T1000 (cell line): Measurements from ENCODE around the gene YDJC.
"Not testable (repeated sequence)": the region's sequence is repeated elsewhere in the genome, so short reads cannot be mapped to it uniquely, and the experiment has no call there.

Experiments
- DNase-seq: peaks from one replicate; lab custom pipeline; 2025; ENCODE audit warnings: mixed read lengths; lab: John Stamatoyannopoulos, UW

Gene YDJC

DNA sequence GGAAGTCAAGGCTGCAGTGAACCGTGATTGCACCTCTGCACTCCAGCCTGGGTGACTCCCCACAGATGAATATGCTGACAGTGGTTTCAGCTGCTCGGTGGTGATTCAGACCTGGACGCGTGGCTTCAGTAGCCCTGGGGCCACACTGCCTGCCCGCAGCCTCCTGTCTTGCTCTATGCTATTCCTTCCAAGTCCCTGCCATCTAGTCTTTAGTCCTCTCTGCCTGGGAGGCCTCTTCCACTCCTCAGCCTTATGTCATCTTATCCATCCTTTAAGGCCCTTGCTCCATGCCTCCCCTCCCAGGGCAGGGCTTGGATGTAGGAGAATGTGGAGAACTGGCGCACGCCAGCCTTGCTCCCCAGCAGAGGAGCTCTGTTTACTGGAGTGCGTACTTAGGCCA is 23.0 kb downstream of the YDJC start:
- no peak for DNase-seq

DNA sequence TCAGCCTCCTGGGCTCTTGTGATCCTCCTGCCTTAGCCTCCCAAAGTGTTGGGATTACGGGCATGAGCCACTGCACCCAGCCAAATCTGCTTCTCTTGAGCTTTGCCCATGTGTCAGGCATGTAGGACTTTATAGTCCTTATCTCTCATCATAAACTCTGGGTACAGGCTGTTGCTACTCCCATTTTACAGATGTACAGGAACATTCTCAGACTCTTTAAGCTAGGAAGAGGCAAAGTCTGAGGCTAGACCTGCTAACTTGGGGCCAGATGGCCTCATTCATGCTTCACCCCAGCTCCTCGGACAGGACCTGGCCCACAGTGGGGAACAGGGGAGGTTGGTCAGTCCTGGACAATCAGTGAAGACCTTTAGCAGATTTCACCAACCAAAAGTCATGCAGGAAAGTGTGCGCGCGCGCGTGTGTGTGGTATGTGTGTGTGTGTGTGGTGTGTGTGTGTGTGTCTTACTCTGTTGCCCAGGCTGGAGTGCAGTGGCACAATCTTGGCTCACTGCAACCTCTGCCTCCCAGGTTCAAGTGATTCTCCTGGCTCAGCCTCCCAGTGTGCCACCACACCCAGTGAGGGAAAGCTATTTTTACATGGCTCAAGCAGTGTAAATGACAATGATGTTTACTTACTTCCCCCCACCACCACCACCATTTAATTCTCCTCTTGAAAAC is 23.8 kb downstream of the YDJC start:
- no peak for DNase-seq

DNA sequence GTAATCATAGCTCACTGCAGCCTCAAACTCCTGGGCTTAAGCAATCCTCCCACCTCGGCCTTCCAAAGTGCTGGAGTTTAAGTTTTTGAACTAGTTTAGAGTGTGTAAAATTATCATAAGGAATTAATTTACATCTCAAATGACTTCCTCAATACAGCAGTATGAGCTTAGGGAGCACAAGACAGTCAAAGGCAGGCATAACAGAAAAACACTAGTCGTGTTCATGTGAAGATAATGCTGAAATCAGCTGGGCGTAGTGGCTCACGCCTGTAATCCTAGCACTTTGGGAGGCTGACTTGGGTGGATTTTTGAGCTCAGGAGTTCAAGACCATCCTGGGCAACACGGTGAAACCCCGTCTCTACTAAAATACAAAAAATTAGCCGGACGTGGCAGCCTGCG is 25.8 kb downstream of the YDJC start:
- DNase-seq = no peak

DNA sequence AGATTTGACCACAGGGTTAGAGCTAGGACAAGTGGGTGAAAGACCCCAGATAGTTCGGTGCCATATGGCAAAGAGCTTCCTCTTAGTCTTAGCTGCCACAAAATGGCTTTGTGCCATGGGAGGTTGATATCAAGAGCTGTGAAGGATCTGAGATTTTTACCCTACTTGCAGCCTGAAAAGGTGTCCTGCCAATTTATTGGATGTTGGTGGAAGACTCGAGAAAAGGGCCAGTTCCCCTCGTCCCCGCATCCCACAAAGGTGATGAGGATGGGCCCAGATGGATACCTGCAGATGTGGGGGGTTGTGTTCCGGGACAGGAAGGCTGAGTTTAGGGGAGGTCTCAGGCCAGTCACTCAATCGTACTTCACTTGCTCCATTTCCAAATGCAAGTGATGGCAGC is 27.2 kb downstream of the YDJC start:
- DNase-seq = no peak

DNA sequence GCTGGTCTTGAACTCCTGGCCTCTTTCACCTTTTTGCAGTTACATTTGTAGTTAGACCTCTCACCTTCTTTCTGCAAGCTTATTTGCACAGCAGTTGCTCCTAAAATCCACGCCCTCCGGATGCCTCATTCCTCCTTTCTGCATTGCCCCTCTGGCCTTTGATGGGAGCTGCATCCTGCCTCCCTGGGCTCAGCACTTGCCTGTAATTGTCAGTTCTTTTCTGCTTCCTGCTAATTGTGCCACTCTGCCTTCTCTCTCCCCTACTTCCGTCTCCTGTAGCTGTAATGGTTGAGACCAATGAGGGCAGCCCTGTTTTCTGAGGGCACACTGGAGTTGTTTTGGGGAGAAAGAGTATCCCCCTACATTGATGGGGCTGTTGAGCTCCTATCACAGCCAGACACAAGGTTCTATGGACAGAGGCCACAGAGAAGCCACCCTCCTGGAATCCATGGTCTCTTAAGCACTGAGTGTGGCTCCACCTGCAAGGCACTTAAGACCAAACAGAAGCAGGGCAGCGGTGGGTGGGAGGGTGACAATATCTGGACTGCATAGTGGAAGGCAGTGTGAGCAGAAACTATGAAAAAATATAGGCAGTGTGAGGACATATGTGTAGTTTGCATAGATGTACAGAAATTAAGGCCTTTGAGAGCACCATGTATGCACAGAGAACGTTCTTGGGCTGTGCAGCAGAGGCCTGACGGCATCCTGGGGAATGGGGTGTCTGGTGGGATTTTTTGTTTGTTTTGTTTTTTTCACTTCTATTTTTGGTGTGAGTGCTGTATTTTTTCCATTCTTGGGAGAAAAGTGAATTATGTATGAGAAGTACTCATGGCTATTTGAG is 30.5 kb downstream of the YDJC start:
- DNase-seq = no peak

DNA sequence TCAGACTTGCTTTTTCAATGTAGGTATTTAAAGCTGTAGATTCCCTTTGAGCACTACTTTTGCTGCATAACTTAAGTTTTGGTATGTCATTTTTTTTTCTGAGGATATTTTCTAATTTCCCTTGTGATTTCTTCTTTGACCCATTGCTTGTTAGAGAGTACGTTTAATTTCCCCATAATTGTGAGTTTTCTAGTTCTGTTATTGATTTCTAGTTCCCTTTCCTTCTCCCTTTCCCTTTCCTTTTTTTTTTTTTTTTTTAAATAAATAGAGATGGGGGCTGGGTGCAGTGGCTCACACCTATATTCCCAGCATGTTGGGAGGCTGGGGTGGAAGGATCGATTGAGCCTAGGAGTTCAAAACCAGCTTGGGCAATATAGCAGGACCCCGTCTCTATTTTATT is 31.5 kb downstream of the YDJC start:
- DNase-seq = no peak

DNA sequence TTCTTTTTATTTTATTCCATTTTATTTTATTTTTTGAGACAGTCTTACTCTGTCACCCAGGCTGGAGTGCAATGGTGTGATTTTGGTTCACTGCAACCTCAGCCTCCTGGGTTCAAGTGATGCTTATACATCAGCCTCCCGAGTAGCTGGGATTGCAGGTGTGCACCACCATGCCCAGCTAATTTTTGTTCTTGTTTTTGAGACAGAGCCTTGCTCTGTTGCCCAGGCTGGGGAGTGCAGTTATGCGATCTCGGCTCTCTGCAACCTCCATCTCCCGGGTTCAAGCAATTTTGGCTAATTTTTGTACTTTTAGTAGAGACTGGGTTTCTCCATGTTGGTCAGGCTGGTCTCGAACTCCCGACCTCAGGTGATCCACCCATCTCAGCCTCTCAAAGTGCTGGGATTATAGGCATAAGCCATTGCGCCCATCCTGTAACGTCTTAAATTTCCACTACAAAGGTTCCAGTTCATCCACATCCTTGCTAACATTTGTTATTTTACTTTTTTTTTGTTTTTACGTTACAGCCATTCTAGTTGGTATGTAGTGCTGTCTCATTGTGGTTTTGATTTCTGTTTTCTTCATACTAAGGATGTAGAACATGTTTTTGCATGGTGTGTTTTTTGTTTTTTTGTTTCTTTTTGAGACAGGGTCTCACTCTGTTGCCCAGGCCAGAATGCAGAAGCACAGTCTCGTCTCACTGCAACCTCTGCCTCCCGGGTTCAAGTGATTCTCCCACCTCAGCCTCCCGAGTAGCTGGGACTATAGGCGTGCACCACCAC is 33.3 kb downstream of the YDJC start:
- not testable (repeated sequence) for DNase-seq

DNA sequence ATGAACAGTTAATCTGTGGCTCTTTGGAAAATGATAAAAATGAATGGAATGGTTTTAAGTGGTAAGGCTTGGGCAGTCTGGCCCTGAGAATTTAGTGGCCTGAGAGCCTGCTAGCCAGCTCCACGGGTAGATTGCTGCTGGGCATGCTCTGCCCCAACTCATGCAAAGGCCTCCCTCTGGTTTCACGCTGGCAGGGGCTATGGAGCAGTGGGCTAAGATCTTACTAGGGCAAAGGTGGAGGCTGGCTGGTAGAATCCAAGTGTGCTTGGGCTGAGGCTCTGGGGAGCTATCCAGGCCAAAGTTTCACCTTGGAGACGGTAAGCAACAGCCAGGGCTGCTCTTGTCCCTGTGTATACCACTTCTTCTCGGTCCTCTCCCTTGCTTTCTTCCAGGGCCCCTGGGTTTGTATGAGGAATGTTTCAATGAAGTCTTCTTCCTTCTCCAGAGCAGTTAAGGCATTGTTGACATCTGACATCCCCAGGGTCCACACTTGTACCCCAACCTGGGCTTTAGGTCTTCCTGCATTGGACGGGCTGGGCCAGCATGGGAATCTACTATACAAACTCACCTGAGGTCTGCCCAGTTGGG is 34.9 kb downstream of the YDJC start:
- no peak for DNase-seq

DNA sequence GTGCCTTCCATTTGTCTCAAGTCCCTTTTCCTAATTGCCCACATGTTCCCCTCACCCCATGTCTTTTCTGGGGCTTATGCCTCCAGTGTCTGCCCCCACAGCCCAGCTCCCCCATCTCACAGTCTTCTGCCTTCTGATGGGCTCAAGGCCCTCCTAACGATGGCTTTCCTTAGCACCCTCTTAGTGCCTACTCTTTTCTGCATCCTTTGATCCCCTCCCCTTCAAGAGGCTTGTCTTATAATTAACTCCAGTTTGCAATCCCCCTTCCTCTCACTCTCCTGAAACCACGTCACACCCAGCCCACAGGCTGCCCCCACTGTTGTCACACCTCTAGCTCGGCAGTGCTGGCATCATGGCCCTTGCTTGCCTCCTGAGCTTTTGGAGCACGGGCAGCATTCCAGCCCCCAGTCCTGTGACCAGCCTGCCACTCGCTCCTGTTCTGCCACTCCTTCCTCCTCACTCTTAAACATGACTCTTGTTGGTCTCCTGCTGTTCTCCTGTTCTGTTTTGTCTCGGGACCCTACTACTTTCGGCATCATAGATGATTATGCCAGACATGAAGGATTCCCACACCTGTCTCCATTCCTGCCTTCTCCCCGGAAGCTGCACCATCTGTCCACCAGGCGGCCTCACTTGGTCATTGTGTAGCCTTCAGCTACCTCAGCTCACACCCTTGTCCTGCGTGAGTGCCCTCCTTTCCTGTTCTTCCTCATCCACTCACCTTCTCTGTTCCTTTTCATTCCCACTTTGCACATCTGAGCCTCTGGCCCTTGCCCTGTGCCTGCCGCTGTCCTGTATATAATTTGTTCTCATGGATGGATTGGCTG is 36.2 kb downstream of the YDJC start:
- no peak for DNase-seq

DNA sequence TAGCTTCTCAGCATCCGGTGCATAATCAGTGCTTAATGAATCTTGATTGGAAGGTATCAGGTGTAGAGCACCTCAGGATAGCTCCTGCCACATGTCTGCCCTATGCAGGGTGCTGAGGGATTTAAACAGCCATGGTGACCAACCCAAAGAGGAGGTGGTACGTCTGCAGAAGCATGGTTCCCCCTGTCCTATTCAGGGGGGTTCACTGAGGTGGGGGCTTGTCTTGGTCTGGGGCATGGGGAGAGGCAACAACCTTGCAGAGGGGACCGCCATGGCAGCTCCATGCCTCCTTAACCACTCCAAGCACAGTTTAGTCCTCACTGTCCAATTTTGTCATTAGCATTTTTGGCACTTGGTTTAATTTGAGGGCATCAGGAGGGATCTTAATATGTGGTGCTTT is 37.4 kb downstream of the YDJC start:
- DNase-seq = no peak

DNA sequence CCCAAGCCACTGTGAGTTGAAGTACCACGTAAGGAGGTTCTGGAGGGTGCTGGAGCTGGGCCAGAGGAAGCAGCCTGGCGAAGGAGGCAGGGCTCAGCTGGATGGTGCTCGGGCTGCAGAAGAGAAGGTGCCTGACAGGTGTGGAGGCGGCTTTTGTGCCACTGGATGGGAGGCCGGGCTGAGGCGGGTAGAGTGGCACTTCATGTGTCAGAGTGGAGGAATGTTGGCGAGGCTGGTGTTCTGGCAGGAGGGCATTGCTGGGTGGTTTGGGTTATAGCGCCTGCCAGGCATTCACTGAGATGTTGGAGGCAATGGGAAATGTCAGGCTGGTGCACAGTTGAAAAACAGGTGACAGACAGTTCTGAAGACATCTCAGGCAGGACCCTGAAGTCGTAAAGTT is 38.1 kb downstream of the YDJC start:
- no peak for DNase-seq

DNA sequence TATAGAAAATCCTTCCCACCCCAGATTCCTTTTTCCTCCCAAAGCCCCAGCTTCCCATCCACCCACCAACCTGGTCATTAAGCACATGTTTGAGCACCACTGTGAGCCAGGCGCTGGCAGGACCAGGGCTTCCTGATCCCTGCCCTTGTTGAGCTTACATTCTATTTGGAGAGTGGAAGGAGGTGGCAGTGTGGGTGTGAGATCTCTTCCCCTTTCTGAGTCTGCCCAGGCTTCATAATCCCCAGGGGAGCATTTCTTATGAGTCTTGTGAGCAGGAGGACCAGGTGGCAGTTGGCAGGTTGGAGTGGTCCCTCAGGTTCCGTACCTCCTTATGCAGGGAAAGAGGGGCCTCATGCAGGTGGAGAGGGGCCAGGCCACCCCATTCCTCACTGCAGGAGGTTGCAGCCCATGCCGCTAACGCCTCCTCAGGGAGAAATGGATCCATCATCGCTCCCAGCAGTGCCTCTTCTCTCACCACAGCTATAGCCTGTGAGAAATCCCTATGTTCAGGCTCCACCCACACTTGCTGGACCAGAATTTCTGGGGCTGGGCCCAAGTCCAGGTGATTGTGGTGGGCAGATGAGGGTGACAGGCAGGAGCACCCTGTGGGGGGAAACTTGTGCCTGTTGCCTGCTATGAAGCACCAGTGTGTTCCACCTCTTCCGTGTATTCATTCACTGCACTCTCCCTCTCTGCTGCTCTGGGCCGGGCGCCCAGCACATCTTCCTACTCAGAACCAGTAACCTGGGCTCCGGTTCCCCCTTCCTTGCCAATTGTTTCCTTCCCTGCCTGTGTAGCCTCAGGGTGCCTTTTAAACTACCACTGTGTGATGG is 38.8 kb downstream of the YDJC start:
- no peak for DNase-seq

DNA sequence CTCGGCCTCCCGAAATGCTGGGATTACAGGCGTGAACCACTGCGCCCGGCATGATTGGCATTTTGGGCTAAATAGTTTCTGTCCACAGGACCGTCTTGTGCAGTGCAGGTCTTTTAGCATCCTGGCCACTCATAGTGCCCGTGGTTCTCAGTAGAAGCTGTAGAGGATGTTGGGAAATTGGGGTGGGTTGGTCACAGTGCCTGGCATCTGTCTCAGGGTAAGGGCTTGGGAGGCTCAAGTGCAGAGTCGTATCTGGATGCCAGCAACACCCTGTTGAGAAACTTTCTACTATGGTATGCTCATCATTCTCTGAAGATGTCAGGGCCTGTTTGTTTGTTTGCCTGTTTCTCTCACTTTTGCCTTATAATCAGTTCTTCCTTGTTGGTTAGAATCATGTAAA is 40.4 kb downstream of the YDJC start:
- DNase-seq = no peak

DNA sequence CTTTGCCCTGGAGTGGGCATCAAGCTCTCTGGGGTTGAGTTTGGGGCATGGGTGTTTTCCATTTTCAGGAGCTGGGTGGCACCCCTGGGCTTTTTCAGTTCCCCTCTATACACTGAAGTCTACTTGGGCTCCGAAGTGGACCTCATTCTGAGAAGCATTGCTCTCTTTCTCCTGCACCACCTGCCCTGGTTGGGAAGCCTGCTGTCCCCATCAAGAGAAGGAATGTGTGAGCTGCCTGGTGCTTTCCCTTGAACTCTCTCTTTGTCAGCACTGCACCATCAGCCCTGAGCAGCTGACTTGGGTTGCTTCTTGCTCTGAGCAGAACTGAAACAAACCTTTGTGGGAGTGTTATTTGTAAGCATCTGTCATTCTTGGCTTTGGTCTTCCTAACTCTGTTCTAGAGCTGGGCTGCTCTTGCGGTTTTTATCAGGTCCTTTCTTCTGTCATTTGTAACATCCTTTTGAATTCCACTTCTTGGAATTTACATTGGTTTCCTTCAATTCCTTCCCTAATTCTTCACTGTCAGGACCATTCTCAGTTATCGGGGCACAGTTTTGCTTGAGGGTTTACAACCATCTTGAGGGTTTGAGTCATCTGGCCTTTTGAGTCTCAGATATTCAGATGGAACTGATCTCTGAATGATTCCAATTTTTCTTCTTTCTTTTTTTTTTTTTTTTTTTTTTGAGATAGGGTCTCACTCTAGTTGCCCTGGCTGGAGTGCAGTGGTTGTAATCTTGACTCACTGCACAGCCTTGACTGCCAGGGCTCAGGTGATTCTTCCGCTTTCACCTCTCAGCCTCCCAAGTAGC is 41.8 kb downstream of the YDJC start:
- DNase-seq = no peak

DNA sequence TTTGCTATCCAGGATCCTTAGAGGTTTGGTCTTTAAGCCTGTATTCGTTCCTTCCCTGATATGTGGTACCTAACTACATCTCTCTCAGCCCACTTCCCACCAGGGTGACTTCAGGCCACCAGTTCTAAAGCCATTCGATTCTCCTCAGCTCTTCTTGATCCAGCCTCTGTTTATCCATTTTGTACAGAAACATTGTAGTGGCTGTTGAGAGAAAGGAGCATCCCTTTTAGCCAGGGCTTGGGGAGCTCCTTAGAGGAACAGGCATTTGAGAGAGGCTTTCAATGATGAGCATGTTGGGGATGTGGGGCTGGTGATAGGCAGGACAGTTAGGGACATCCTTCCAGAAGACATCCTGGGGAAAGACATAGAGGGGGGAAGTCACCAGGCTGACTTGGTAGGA is 44.4 kb downstream of the YDJC start:
- no peak for DNase-seq

DNA sequence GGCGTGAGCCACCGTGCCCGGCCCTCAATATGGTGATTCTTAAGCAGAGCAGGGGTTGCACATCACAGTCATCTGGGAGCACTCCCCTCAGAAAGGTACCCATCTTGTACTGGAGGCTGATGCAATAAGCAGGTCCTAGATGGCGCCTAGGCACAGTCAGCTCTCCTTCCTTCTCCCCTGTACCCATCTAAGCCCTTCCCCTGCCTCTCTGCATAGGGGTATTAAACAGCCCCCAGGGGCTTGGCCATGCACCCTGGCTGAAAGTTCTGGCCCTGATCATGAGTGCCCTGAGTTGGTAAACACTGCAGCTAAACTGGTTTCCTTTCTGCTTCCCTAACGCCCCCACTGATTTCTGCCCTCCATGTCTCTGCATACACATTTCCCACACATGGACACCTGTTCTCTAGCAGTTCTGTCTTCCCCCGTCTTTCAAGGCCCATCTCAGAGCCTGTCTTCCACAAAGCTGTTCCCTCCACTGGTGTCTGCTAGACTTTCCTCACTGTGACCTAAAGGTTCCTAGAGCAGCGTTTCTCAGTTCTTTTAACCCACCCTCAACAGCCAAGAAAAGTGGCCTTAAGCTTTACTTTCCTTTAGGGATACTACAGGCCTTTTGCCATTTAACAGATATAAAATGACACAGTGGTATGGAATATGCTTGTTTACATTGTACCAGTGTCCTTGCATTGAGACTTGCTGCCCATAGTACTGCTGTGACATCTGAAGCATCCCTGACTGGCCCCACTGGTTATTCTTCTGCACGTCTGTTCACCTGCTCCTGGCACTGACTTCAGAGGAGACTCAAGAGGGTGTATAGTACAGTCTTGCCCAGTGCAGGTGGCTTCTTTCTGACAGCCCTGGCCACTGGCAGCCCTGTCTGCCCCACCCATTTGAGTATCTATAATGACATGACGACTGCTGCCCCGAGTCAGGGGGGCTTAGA is 46.8 kb downstream of the YDJC start:
- no peak for DNase-seq

DNA sequence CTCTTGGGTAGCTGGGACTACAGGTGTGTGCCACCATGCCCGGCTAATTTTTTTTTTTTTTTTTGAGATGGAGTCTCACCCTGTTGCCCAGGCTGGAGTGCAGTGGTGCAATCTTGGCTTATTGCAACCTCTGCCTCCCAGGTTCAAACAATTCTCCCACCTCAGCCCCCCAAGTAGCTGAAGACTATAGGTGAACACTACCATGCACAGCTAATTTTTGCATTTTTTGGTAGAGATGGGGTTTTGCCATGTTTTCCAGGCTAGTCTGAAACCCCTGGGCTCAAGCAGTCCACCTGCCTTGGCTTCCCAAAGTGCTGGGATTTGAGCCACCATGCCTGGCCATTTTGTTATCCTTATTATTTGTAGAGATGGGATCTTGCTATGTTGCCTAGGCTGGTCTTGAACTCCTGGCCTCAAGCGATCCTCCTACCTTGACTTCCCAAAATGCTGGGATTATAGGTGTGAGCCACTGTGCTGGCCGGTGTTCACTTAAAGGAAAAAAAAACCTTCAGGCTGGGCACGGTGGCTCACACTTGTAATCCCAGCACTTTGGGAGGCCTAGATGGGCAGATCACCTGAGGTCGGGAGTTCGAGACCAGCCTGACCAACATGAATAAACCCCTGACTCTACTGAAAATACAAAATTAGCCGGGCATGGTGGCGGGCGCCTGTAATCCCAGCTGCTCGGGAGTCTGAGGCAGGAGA is 48.7 kb downstream of the YDJC start:
- not testable (repeated sequence) for DNase-seq

DNA sequence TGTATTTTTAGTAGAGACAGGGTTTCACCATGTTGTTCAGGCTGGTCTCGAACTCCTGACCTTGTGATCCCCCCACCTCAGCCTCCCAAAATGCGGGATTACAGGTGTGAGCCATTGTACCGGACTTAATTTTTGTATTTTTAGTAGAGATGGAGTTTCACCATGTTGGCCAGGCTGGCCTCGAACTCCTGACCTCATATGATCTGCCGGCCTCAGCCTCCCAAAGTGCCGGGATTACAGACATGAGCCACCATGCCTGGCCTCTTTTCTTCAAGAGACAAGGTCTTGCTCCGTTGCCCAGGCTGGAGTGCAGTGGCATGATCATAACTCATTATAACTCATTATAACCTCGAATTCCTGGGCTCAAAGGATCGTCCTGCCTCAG is 49.2 kb downstream of the YDJC start:
- not testable (repeated sequence) for DNase-seq
